Keratinocyte (primary cell): ENCODE measurements around the gene HKDC1.

Source experiments
- CTCF ChIP-seq, 3 experiments: IDR thresholded peaks in 1 of 3; conservative IDR thresholded peaks in 1 of 3; optimal IDR thresholded peaks in 1 of 3; 2 replicates in 2 of 3; 3 replicates in 1 of 3; pipeline versions ENCODE3 to v1.5.1; 2011; ENCODE audit warnings: low read length in 3 of 3, mild to moderate bottlenecking in 3 of 3, moderate library complexity in 2 of 3, control low read depth in 1 of 3, inconsistent platforms in 1 of 3; ENCODE audit not compliant: insufficient read depth in 2 of 3; ENCODE audit errors: extremely low read depth in 1 of 3
- EZH2 ChIP-seq: IDR thresholded peaks from one replicate; pipeline ENCODE4 v1.6.1; 2012; ENCODE audit warnings: inconsistent platforms, mild to moderate bottlenecking, low read length, moderate library complexity

GRCh38 chr10:69315100-69315542, 95.0 kb downstream of the HKDC1 start:
- TF ChIP-seq CTCF (optimal IDR thresholded peaks at IDR 0.05 in 1 of 3, IDR thresholded peaks at IDR 0.05 in 1 of 3, conservative IDR thresholded peaks at IDR 0.05 in 1 of 3; ENCODE audit: extremely low read depth in 1 of 3, insufficient read depth in 2 of 3, low read length in 3 of 3) = no peak
- no peak for TF ChIP-seq EZH2
